K562 (cell line): ENCODE measurements around the gene VWA8. TPM values are rescaled to one million over a fixed set of nuclear protein-coding genes. Genes with fewer than 3 reads are reported as not detected.

Experiments used
- ATAC-seq: fragments of 200-7000 bp; cut with Tn5 transposase; 3 replicates; pipeline ENCODE4 v1.9.1; 2020; ENCODE audit warnings: moderate library complexity
- BruUV-seq: library from RNA; stranded (reverse); fragments of 400-500 nt; replicated peaks from 2 replicates; lab custom pipeline; 2021; lab: Mats Ljungman, UMichigan
- CTCF ChIA-PET: fragments of 300-600 bp; formaldehyde crosslinking; extraction: SDS; loops from one replicate; lab custom pipeline; 2021; ENCODE audit warnings: low intra/inter-chr PET ratio; lab: Yijun Ruan, JAX
- POLR2A ChIA-PET: fragments of 300-600, 350-650 bp; sonication (Branson Sonifier 250); formaldehyde crosslinking; extraction: SDS; loops from one replicate; lab custom pipeline; 2021; ENCODE audit warnings: antibody characterized with exemption, inconsistent platforms; lab: Yijun Ruan, JAX
- DNase-seq, 4 experiments: peaks; one replicate each; pipeline versions ENCODE4 v3.0.0 to v3.0.0-alpha.2; 2011 to 2018; ENCODE audit warnings: low spot score in 3 of 4, mixed read lengths in 3 of 4; ENCODE audit errors: extremely low read depth in 1 of 4
- FAIRE-seq: peaks from 2 replicates; lab custom pipeline; 2011; peaks lifted over from hg19 to GRCh38; lab: Jason Lieb, UNC
- H2AFZ ChIP-seq: 2 replicates; pipeline ENCODE4 v1.6.0; 2011; ENCODE audit warnings: low read depth, low read length, control low read depth, inconsistent platforms
- H3K27ac ChIP-seq: fragments of 200-600 bp; 3 replicates; pipeline ENCODE4 v1.8.0; 2011; ENCODE audit warnings: low read depth, mild to moderate bottlenecking, control low read depth, inconsistent platforms, low read length, moderate library complexity, mixed read lengths; ENCODE audit errors: extremely low read depth
- H3K27me3 ChIP-seq, 2 experiments: fragments of 300-600 bp in 1 of 2; 2 replicates in 1 of 2; 3 replicates in 1 of 2; pipeline versions ENCODE4 v1.6.0 to v1.8.0; 2011; ENCODE audit warnings: inconsistent platforms in 2 of 2, low read length in 2 of 2, mild to moderate bottlenecking in 1 of 2, mixed read lengths in 1 of 2, moderate library complexity in 1 of 2; ENCODE audit not compliant: control insufficient read depth in 2 of 2, insufficient read depth in 2 of 2
- H3K36me3 ChIP-seq: fragments of 300-600 bp; 3 replicates; pipeline ENCODE4 v1.8.0; 2011; ENCODE audit warnings: mild to moderate bottlenecking, low read length, inconsistent platforms; ENCODE audit not compliant: control insufficient read depth, insufficient read depth
- H3K4me1 ChIP-seq, 2 experiments: fragments of 200-600 bp in 1 of 2; replicated peaks in 1 of 2; 2 replicates in 1 of 2; 3 replicates in 1 of 2; pipeline versions ENCODE4 v1.5.1 to v1.8.0; 2011; ENCODE audit warnings: inconsistent platforms in 2 of 2, low read length in 2 of 2, mild to moderate bottlenecking in 1 of 2, mixed read lengths in 1 of 2, moderate library complexity in 1 of 2; ENCODE audit not compliant: control insufficient read depth in 2 of 2, insufficient read depth in 2 of 2
- H3K4me2 ChIP-seq: 2 replicates; pipeline ENCODE4 v1.6.1; 2011; ENCODE audit warnings: low read length, control low read depth, inconsistent platforms, mixed read lengths; ENCODE audit not compliant: insufficient read depth
- H3K4me3 ChIP-seq: fragments of 200-600 bp; sonication (generic), shearing (Covaris generic); 2 replicates; pipeline ENCODE4 v1.5.1; 2016; ENCODE audit warnings: control low read depth, inconsistent platforms
- H3K79me2 ChIP-seq: fragments of 200-600 bp; 3 replicates; pipeline ENCODE4 v1.8.0; 2011; ENCODE audit warnings: low read length, inconsistent platforms; ENCODE audit not compliant: control insufficient read depth, insufficient read depth
- H3K9ac ChIP-seq, 2 experiments: 2 replicates each; pipeline versions ENCODE4 v1.6.0 to v1.6.1; 2011; ENCODE audit warnings: low read depth in 2 of 2, low read length in 2 of 2, control low read depth in 1 of 2, inconsistent platforms in 1 of 2, mild to moderate bottlenecking in 1 of 2, mixed read lengths in 1 of 2; ENCODE audit not compliant: insufficient read depth in 1 of 2
- H3K9me1 ChIP-seq: one replicate; pipeline ENCODE4 v1.6.0; 2011; ENCODE audit warnings: inconsistent platforms, mild to moderate bottlenecking, low read length, moderate library complexity; ENCODE audit not compliant: control insufficient read depth, insufficient read depth
- H3K9me3 ChIP-seq: replicated peaks from 2 replicates; pipeline ENCODE4 v1.5.1; 2011; ENCODE audit warnings: low read depth, low read length, inconsistent platforms; ENCODE audit not compliant: control insufficient read depth, insufficient read depth
- H4K20me1 ChIP-seq: replicated peaks from 2 replicates; pipeline ENCODE4 v1.6.1; 2011; ENCODE audit warnings: low read length, inconsistent platforms, mixed read lengths; ENCODE audit not compliant: control insufficient read depth, insufficient read depth
- DMBX1 ChIP-seq: fragments of 250-450 bp; sonication (Bioruptor Pico); IDR thresholded peaks from 2 replicates; pipeline ENCODE4 v1.8.0; 2022; ENCODE audit warnings: inconsistent platforms, mild to moderate bottlenecking, moderate library complexity, borderline replicate concordance
- GABPB1 ChIP-seq: sonication (generic); formaldehyde crosslinking; IDR thresholded peaks from 2 replicates; pipeline ENCODE4 v1.8.0; 2022; ENCODE audit warnings: mild to moderate bottlenecking, missing genetic modification reagents
- HLTF ChIP-seq: fragments of 450-650 bp; IDR thresholded peaks from 2 replicates; pipeline ENCODE4 v1.6.1; 2016
- MCM5 ChIP-seq: fragments of 450-650 bp; IDR thresholded peaks from 2 replicates; pipeline ENCODE4 v1.6.1; 2016; ENCODE audit warnings: low read depth
- MTA2 ChIP-seq: fragments of 450-650 bp; IDR thresholded peaks from 2 replicates; pipeline ENCODE4 v1.6.1; 2016; ENCODE audit warnings: low read depth
- PHF21A ChIP-seq: fragments of 450-650 bp; IDR thresholded peaks from 2 replicates; pipeline ENCODE4 v1.6.1; 2017; ENCODE audit warnings: low read depth, borderline replicate concordance
- RBM14 ChIP-seq: fragments of 200-400 bp; formaldehyde crosslinking; IDR thresholded peaks from 2 replicates; pipeline ENCODE4 v1.6.1; 2018; ENCODE audit warnings: low read depth, mild to moderate bottlenecking, low read length, moderate library complexity, borderline replicate concordance; ENCODE audit not compliant: insufficient read depth
- RNF2 ChIP-seq: sonication (generic); IDR thresholded peaks from 2 replicates; pipeline ENCODE4 v1.6.1; 2016
- SMAD1 ChIP-seq: fragments of 150-350 bp; IDR thresholded peaks from 2 replicates; pipeline ENCODE4 v1.6.1; 2014; ENCODE audit warnings: low read length, low read depth; ENCODE audit not compliant: partially characterized antibody
- SP2 ChIP-seq: IDR thresholded peaks from 2 replicates; pipeline ENCODE4 v1.6.1; 2011; ENCODE audit warnings: mild to moderate bottlenecking, low read depth, low read length, moderate library complexity; ENCODE audit not compliant: poor library complexity, severe bottlenecking; ENCODE audit errors: extremely low read depth
- THAP12 ChIP-seq: fragments of 250-450 bp; sonication (Bioruptor Pico); IDR thresholded peaks from 2 replicates; pipeline ENCODE4 v1.9.0; 2021; ENCODE audit warnings: mild to moderate bottlenecking, inconsistent platforms
- ZBTB9 ChIP-seq: fragments of 450-650 bp; formaldehyde crosslinking; IDR thresholded peaks from 2 replicates; pipeline ENCODE4 v1.4.0; 2020; ENCODE audit warnings: mild to moderate bottlenecking, moderate library complexity
- ZFP91 ChIP-seq: sonication (generic); formaldehyde crosslinking; IDR thresholded peaks from 2 replicates; pipeline ENCODE4 v1.8.0; 2022; ENCODE audit warnings: mild to moderate bottlenecking, missing genetic modification reagents
- ZNF165 ChIP-seq: fragments of 250-450 bp; sonication (Bioruptor Pico); IDR thresholded peaks from 2 replicates; pipeline ENCODE4 v1.4.0; 2020; ENCODE audit warnings: borderline replicate concordance
- ZNF316 ChIP-seq: fragments of 450-650 bp; IDR thresholded peaks from 2 replicates; pipeline ENCODE4 v1.6.1; 2016
- ZNF644 ChIP-seq: fragments of 200-800 bp; sonication (Bioruptor generic); IDR thresholded peaks from 2 replicates; pipeline ENCODE4 v1.6.1; 2016; ENCODE audit warnings: low read depth, missing genetic modification characterization, missing compliant biosample characterization
- WGBS: fragments of 100-300 bp; shearing (Covaris generic); methylation state at CpG from one replicate; pipeline ENCODE4 v1.1.6; 2016; ENCODE audit warnings: low coverage, mixed read lengths; ENCODE audit not compliant: insufficient coverage; ENCODE audit errors: missing lambda C conversion rate; 5-methylcytosine and 5-hydroxymethylcytosine counted together
- in situ Hi-C: fragments of 300-500 bp; cut with MboI; formaldehyde crosslinking; loops from 4 replicates; pipeline ENCODE4 v1.15.0; 2018; ENCODE audit warnings: inconsistent platforms, mixed read lengths
- intact Hi-C: fragments of 100-400 bp; cut with micrococcal nuclease; formaldehyde crosslinking; loops from 2 replicates; pipeline ENCODE4 v1.14.2; 2022
- polyA plus RNA-seq, 8 experiments: library from polyadenylated mRNA; depleted of rRNA in 4 of 8; stranded (reverse) in 5 of 8; unstranded in 3 of 8; fragments of >200 nt; fragmentation: Nextera tagmentation in 2 of 8; fragmentation: Illumina TruSeq in 1 of 8; extraction: Ambion mirVana in 2 of 8; extraction: Trizol in 1 of 8; gene quantifications; 2 replicates each; pipeline versions ENCODE4 v1.2.1 to v1.2.3, GENCODE V29; 2011 to 2014; ENCODE audit warnings: inconsistent platforms in 1 of 8, missing spikeins in 1 of 8
- total RNA-seq, 7 experiments: library from RNA; depleted of rRNA in 6 of 7; stranded (reverse); fragments of >200 nt in 6 of 7; fragmentation: Illumina TruSeq in 2 of 7; extraction: Trizol in 2 of 7; gene quantifications; 2 replicates each; pipeline versions ENCODE4 v1.2.1 to v1.2.3, GENCODE V29; 2011 to 2021; ENCODE audit warnings: low replicate concordance in 1 of 7
- TF ChIP-seq, protein P1 (sequence below): fragments of 450-650 bp; formaldehyde crosslinking; IDR thresholded peaks from 2 replicates; pipeline ENCODE4 v1.4.0; 2022; ENCODE audit warnings: mild to moderate bottlenecking, moderate library complexity

The VWA8 gene
- total and polyA plus RNA-seq, 9 of the 15 experiments (the other 6 are each of a cell fraction or from before 2014, with no cell fraction given), result 2.1 to 18.5 (median 13.3) TPM

DNA sequence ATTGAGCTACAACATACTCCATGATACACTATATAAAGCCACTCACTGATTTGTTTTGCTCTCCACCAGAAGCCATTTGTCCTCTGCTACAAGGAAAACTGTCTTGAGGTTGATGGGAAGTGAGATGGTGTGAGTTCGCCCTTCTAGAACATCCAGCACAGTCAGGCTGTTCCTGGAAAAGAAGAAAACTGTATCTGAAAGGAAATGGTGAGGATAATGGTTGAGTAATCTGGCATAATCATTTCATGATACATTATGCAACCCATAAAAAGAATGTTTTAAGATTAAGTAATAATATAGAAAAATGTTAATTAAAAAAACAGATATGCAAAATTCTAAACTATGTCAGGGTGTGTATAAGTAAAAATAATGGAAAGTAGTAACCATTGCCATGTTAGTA, 269.6 kb downstream of the VWA8 start:
- Histone ChIP-seq H3K79me2 (no peaks in the 10 kb centered on the region), H3K4me3 (no peak overlapping the region), H3K27ac (no peak overlapping the region), H3K4me2 (no peak overlapping the region), H3K36me3 (peaks cover 23% of the 10 kb centered on the region; the same call in 1 of the 3 replicates), H3K9me3 (no peaks in the 10 kb centered on the region), H2AFZ (no peak overlapping the region), H4K20me1 (no peaks in the 10 kb centered on the region), H3K9ac (no peak overlapping the region), H3K27me3 (no peaks in the 10 kb centered on the region), H3K9me1 (no peaks in the 10 kb centered on the region), H3K4me1 (no peaks in the 10 kb centered on the region; a peak in 1 of 5 replicates)
- ChIA-PET CTCF (no interaction called here), POLR2A (no interaction called here)
- intact Hi-C loops, result no loop called here
- 89% methylated on average over 1 of the region's 1 CpG for WGBS
- no peak for DNase-seq
- FAIRE-seq, result no peak
- no peak for ATAC-seq
- TF ChIP-seq SMAD1, result no peak
- TF ChIP-seq GABPB1, result no peak
- TF ChIP-seq MCM5, result no peak
- no peak for TF ChIP-seq THAP12 (CRISPR knock-in tag)
- TF ChIP-seq ZNF316, result no peak
- TF ChIP-seq RNF2, result no peak
- no peak for TF ChIP-seq RBM14
- TF ChIP-seq ZNF165, result no peak
- TF ChIP-seq ZBTB9 (CRISPR knock-in tag), result no peak
- TF ChIP-seq MTA2, result no peak
- no peak for TF ChIP-seq ZNF644 (tag)
- TF ChIP-seq, protein P1, sequence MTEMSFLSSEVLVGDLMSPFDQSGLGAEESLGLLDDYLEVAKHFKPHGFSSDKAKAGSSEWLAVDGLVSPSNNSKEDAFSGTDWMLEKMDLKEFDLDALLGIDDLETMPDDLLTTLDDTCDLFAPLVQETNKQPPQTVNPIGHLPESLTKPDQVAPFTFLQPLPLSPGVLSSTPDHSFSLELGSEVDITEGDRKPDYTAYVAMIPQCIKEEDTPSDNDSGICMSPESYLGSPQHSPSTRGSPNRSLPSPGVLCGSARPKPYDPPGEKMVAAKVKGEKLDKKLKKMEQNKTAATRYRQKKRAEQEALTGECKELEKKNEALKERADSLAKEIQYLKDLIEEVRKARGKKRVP (CRISPR knock-in tag), result no peak
- TF ChIP-seq HLTF, result no peak
- TF ChIP-seq SP2, result no peak
- no peak for TF ChIP-seq PHF21A
- no peak for TF ChIP-seq DMBX1 (CRISPR knock-in tag)
- TF ChIP-seq ZFP91 (CRISPR knock-in tag), result no peak
- in situ Hi-C loops, result no loop called here
- BruUV-seq, result no TSS peak
